GM13976 (cell line): ENCODE data around the gene QRICH1.

Experiments used
- DNase-seq: peaks from one replicate; pipeline ENCODE4 v3.0.0; 2012; ENCODE audit warnings: low spot score
- CTCF ChIP-seq: IDR thresholded peaks from 2 replicates; pipeline ENCODE4 v1.5.1; 2012; ENCODE audit warnings: borderline replicate concordance, mild to moderate bottlenecking; ENCODE audit not compliant: insufficient read depth; ENCODE audit errors: extremely low read depth, missing control alignments, control extremely low read depth
- in situ Hi-C: fragments of 300-500 bp; cut with MboI; formaldehyde crosslinking; loops from one replicate; pipeline ENCODE4 v1.12.0; 2022; ENCODE audit warnings: low sequenced_read_pairs, mixed read lengths, inconsistent platforms; ENCODE audit not compliant: unreplicated experiment

Gene QRICH1

DNA sequence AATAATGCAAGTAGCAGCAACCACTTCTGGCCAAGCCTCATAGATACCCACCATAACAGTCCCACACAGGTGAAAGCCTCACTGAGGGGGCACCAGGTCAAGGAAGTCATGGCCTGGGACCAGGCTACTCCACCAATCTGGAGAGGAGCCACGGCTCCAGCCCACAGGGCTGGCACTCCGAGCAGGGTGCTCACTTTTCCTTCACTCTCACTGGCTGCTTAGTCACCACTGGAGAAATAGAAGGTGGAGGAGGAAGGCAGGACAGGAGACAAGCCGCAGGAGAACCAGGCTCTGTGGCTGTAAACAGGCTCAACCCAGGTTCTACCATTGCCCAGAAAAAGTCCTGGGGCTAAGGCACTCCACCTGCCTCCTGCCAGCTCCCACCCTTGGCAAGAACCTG lies 25.6 kb upstream of the QRICH1 start:
- in situ Hi-C loops, result no loop called here
- no peak for DNase-seq
- no peak for TF ChIP-seq CTCF

GRCh38 chr3:49119036-49119435 lies 25.2 kb upstream of the QRICH1 start:
- no peak for TF ChIP-seq CTCF
- DNase-seq, result no peak
- in situ Hi-C loops, result no loop called here

- in situ Hi-C loops, result no loop called here
- no peak for TF ChIP-seq CTCF
- DNase-seq, result no peak
Observed at GRCh38 chr3:49112262-49112661, 18.4 kb upstream of the QRICH1 start.

GRCh38 chr3:49111347-49111746 lies 17.5 kb upstream of the QRICH1 start:
- no peak for DNase-seq
- in situ Hi-C loops, result no loop called here
- TF ChIP-seq CTCF, result no peak

DNA sequence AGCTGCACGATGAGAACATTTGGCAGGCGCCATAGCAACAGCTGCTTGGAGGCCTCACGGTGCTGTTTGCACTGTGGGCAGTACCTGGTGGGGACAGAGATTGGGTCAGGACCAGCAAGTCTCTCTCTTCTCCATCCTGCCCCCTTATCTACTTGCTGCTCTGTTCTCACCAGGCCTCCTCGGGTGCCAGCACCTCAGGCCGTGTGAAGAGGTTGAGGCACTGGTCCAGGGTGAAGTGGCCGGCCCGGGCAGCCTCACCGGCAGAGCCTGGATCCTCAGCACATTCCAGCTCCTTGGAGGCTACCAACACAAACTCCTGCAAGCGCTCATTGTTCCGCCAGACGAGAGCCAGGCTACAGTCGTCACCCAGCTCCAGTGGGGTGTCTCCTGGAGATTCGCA lies 16.9 kb upstream of the QRICH1 start:
- TF ChIP-seq CTCF, result no peak
- in situ Hi-C loops, result no loop called here

DNA sequence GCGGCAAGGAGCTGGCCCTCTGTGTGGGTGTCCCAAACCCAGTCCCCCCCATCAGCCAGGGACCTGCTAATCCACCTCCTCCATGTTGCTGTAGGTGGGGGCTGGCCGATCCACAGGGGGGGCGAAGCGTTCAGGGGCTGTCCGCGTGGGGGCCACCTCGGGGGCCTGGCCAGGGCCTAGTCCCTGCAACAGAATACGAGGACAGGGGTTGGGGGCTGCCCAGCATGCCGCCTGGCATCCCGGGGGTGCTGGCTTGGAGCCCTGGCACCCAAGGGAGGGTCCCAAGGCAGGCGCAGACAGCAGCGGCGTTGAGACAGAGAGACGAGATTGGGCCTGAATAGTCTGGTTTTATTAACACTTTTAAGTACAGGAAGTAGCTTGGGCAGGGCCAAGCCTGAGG lies 14.5 kb upstream of the QRICH1 start:
- no peak for TF ChIP-seq CTCF
- in situ Hi-C loops, result no loop called here
- no peak for DNase-seq

More for the DNA sequence above, 16.9 kb upstream of the QRICH1 start:
- DNase-seq, result no peak
